Suprapubic skin (tissue), 4 donors: ENCODE data around the gene BMP2. TPM values are rescaled to one million over a fixed set of nuclear protein-coding genes. Genes with fewer than 3 reads are reported as not detected.

Experiments used
- DNase-seq, 2 donors: peaks; one replicate each; pipeline ENCODE4 v3.0.0-alpha.2; 2019; ENCODE audit warnings: low spot score in 2 of 2
- H3K27ac ChIP-seq: fragments of 200-600 bp; sonication (generic); one replicate; pipeline ENCODE4 v1.5.1; 2019
- H3K27me3 ChIP-seq: fragments of 200-600 bp; sonication (generic); one replicate; pipeline ENCODE4 v1.5.1; 2019
- H3K36me3 ChIP-seq: fragments of 200-600 bp; sonication (generic); one replicate; pipeline ENCODE4 v1.5.1; 2019
- H3K4me1 ChIP-seq: fragments of 200-600 bp; sonication (generic); one replicate; pipeline ENCODE4 v1.5.1; 2019
- H3K4me3 ChIP-seq: fragments of 200-600 bp; sonication (generic); one replicate; pipeline ENCODE4 v1.5.1; 2019; ENCODE audit warnings: mild to moderate bottlenecking
- H3K9me3 ChIP-seq: fragments of 200-600 bp; sonication (generic); one replicate; pipeline ENCODE4 v1.5.1; 2019
- EP300 ChIP-seq: sonication (generic); formaldehyde crosslinking; IDR thresholded peaks from one replicate; pipeline ENCODE4 v1.6.1; 2017; ENCODE audit warnings: antibody characterized with exemption
- POLR2A ChIP-seq, 2 donors: fragments of 450-650 bp; IDR thresholded peaks; one replicate each; pipeline ENCODE4 v1.6.1; 2017; ENCODE audit warnings: antibody characterized with exemption in 2 of 2, mild to moderate bottlenecking in 2 of 2, moderate library complexity in 2 of 2
- POLR2AphosphoS5 ChIP-seq, 3 donors: sonication (generic); formaldehyde crosslinking; IDR thresholded peaks; one replicate each; pipeline ENCODE4 v1.6.1; 2017; ENCODE audit warnings: antibody characterized with exemption in 3 of 3
- WGBS: methylation state at CpG from one replicate; pipeline ENCODE4 v1.1.5; 2018; 5-methylcytosine and 5-hydroxymethylcytosine counted together
- total RNA-seq, 4 donors: library from RNA; depleted of rRNA; stranded (reverse); fragments of >200 nt; gene quantifications; one replicate each; pipeline ENCODE4 v1.1.0, GENCODE V29; 2016
- TF ChIP-seq, protein P1 (sequence below), 2 donors: fragments of 200-600 bp in 1 of 2; fragments of 450-650 bp in 1 of 2; sonication (generic) in 1 of 2; IDR thresholded peaks; one replicate each; pipeline ENCODE4 v1.5.1; 2016 to 2019; ENCODE audit warnings: antibody characterized with exemption in 2 of 2, mild to moderate bottlenecking in 1 of 2, moderate library complexity in 1 of 2

Gene BMP2
- total RNA-seq, 4 donors from 2014 or later: 24.1 to 40.4 (median 29.4) TPM

GRCh38 chr20:6819599-6819998 lies 52.1 kb downstream of the BMP2 start:
- H3K27ac ChIP-seq: no peak overlapping the region
- WGBS: 35% methylated on average over 2 of the region's 2 CpGs
- no peak overlapping the region for H3K4me3 ChIP-seq
- H3K9me3 ChIP-seq: no peaks in the 10 kb centered on the region
- TF ChIP-seq POLR2A (IDR thresholded peaks at IDR 0.05): no peak
- TF ChIP-seq, protein P1, sequence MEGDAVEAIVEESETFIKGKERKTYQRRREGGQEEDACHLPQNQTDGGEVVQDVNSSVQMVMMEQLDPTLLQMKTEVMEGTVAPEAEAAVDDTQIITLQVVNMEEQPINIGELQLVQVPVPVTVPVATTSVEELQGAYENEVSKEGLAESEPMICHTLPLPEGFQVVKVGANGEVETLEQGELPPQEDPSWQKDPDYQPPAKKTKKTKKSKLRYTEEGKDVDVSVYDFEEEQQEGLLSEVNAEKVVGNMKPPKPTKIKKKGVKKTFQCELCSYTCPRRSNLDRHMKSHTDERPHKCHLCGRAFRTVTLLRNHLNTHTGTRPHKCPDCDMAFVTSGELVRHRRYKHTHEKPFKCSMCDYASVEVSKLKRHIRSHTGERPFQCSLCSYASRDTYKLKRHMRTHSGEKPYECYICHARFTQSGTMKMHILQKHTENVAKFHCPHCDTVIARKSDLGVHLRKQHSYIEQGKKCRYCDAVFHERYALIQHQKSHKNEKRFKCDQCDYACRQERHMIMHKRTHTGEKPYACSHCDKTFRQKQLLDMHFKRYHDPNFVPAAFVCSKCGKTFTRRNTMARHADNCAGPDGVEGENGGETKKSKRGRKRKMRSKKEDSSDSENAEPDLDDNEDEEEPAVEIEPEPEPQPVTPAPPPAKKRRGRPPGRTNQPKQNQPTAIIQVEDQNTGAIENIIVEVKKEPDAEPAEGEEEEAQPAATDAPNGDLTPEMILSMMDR (IDR thresholded peaks at IDR 0.05): no peak
- TF ChIP-seq POLR2AphosphoS5 (IDR thresholded peaks at IDR 0.05): no peak
- no peak for TF ChIP-seq EP300
- no peaks in the 10 kb centered on the region for H3K36me3 ChIP-seq
- no peak for DNase-seq
- peaks cover 3% of the 10 kb centered on the region for H3K27me3 ChIP-seq
- H3K4me1 ChIP-seq: no peaks in the 10 kb centered on the region

- no peaks in the 10 kb centered on the region for H3K36me3 ChIP-seq
- TF ChIP-seq EP300 (no peak), POLR2A (IDR thresholded peaks at IDR 0.05) (no peak)
- no peak for DNase-seq
- no peak overlapping the region for H3K27ac ChIP-seq
- peaks cover 6% of the 10 kb centered on the region for H3K4me1 ChIP-seq
- no peaks in the 10 kb centered on the region for H3K9me3 ChIP-seq
- WGBS: 84% methylated on average over 5 of the region's 5 CpGs
- no peaks in the 10 kb centered on the region for H3K27me3 ChIP-seq
- no peak overlapping the region for H3K4me3 ChIP-seq
These were observed 56.9 kb downstream of the BMP2 start for GRCh38 chr20:6824401-6824800.

DNA sequence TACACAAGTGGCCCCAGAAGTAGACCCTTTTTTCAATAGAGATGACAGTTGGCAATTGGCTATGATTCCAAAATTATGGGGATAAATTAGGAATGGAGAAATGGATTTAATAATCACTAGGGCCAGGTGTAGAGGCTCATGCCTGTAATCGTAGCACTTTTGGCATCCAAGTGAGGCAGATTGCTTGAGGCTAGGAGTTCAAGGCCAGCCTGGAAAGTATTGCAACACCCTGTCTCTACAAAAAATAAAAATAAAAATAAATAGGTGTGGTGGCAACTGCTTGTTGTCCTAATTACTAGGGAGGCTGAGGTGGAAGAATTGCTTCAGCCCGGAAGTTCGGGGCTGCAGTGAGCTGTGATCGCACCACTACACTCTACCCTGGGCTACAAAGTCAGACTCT lies 60.0 kb downstream of the BMP2 start:
- H3K9me3 ChIP-seq: no peaks in the 10 kb centered on the region
- no peak overlapping the region for H3K4me3 ChIP-seq
- WGBS: 60% methylated on average over 4 of the region's 4 CpGs
- no peaks in the 10 kb centered on the region for H3K36me3 ChIP-seq
- H3K27ac ChIP-seq: no peak overlapping the region
- no peak for DNase-seq
- peaks cover 6% of the 10 kb centered on the region for H3K4me1 ChIP-seq
- H3K27me3 ChIP-seq: no peaks in the 10 kb centered on the region
- TF ChIP-seq, protein P1 (IDR thresholded peaks at IDR 0.05): no peak
- TF ChIP-seq POLR2AphosphoS5 (IDR thresholded peaks at IDR 0.05) (no peak), POLR2A (IDR thresholded peaks at IDR 0.05) (no peak), EP300 (no peak)

- no peaks in the 10 kb centered on the region for H3K9me3 ChIP-seq
- H3K4me3 ChIP-seq: no peak overlapping the region
- TF ChIP-seq EP300: no peak
- TF ChIP-seq, protein P1 (IDR thresholded peaks at IDR 0.05): peak; percentile 52 to 65
- H3K27ac ChIP-seq: no peak overlapping the region
- DNase-seq: peak in 1 of 2 donors; percentile 69
- no peaks in the 10 kb centered on the region for H3K36me3 ChIP-seq
- 0% methylated on average over 1 of the region's 1 CpG for WGBS
- no peaks in the 10 kb centered on the region for H3K27me3 ChIP-seq
- peaks cover 6% of the 10 kb centered on the region for H3K4me1 ChIP-seq
These were observed 61.4 kb downstream of the BMP2 start for GRCh38 chr20:6828794-6829423.

- Histone ChIP-seq H3K27me3 (no peaks in the 10 kb centered on the region), H3K4me3 (no peak overlapping the region), H3K4me1 (peaks cover 6% of the 10 kb centered on the region), H3K36me3 (no peaks in the 10 kb centered on the region), H3K9me3 (no peaks in the 10 kb centered on the region), H3K27ac (no peak overlapping the region)
- WGBS: 89% methylated on average over 1 of the region's 1 CpG
- no peak for DNase-seq
- TF ChIP-seq, protein P1 (IDR thresholded peaks at IDR 0.05): no peak
- no peak for TF ChIP-seq POLR2AphosphoS5 (IDR thresholded peaks at IDR 0.05)
- TF ChIP-seq POLR2A (IDR thresholded peaks at IDR 0.05): no peak
These were observed 62.1 kb downstream of the BMP2 start for GRCh38 chr20:6829510-6830116.
